GM21737 (cell line): ENCODE data around the gene PRL.

ENCODE experiments used
- ATAC-seq: cut with Tn5 transposase; IDR thresholded peaks from one replicate; pipeline ENCODE4 v1.9.1; 2021; ENCODE audit warnings: mild to moderate bottlenecking, moderate library complexity; ENCODE audit not compliant: unreplicated experiment

PRL gene

DNA sequence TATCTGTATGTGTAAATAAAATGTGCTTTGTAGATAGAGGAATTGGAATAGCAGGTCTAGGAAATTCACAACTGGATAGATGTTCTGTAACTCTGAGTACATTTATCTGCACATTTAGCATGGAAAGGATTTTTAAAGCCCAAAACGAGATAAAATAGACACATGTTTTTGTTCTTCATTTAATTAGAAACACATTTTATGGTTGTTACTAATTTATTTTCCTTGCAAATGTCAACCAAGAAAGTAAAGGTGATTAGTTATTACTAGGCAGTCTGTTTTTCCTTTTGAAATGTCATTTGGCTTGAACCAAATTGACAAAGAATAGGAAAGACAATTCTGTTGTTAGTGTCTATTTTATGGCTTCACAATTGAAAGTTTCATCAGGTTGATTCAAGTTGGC is 769 bp downstream of the PRL start:
- no peak for ATAC-seq

DNA sequence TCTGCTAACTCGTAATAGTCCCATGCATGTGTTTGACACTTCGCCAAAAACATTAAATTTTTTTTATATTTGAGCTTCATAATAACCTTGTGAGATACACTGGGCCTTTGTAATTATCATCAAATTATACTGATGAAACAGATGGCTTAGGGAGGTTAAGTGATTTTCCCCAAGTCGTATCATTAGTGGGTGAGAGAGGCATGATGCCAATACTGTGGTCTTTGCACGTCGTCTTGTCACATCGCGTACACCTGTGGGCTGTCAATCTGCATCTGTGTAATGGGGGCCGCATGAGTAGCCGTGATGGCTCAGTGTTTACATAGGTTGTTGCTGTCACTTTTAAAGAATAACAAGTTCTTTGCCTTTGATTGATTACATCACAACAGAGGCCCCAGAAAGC is 1.7 kb downstream of the PRL start:
- ATAC-seq, result no peak

DNA sequence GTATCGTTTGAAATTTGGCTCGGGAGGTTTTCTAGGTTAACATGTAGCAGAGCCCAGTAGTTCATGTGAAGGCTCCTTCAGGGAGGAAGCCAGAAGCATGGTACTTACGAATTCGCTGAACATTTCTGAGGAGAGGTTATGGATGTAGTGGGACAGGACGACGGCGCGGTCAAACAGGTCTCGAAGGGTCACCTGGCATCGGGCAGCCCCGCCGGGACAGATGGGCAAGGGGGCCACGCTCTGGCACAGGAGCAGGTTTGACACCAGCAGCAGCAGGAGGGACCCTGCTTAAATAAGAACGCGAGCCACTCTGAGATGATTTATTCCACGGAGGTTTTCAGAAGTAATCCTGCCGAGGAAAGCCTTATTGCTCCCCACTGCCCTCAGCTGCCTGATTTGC is 2.5 kb downstream of the PRL start:
- no peak for ATAC-seq

DNA sequence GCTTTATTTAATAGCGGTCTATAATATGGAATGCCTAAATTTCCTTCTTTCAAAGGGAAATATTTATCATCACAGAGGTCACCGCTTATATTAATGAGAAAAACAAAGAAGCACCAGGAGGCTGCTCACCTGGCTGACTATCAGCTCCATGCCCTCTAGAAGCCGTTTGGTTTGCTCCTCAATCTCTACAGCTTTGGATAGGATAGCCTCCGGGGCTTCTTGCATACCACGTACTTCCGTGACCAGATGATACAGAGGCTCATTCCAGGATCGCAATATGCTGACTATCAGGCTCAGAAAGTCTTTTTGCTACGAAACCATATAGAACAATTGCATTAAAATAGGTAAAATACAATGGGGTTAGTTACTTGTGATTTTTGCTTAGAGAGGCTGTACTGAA is 6.8 kb downstream of the PRL start:
- ATAC-seq, result no peak

DNA sequence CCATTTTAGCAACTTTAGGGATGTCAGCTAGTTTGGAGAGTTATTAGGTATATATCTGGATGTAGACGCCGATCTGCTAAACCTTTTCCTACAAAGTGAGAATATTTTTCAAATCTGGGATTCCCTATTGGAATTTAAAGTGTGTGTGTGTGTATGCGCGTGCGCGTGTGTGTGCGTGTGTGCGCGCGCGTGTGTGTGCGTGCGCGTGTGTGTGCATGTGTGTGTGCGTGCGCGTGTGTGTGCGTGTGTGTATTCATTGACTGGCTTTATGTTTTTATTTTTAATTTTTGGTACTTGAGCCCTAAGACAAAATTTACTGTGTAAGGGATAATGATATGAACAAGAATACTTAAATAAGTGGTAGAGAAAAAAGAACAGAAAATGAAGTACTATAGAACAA is 8.1 kb downstream of the PRL start:
- ATAC-seq, result no peak

DNA sequence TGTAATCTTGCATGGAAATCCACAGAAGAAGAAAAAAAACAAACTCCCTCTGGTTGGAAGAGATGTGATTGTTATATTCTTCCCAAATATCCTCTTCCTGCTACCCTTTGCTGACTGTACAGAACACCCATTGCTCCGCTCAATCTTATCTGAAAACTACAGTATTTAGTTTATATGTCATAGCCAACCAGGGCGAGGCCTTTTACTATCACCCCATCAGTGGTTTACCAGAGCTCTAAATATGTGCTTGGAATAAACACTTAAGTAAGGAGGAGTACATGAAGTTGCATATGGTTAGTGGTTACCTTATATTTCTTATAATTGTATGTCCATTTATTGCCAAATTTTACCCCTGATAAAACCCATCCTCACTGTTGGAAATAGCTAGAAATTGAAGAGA is 12.2 kb downstream of the PRL start:
- no peak for ATAC-seq

DNA sequence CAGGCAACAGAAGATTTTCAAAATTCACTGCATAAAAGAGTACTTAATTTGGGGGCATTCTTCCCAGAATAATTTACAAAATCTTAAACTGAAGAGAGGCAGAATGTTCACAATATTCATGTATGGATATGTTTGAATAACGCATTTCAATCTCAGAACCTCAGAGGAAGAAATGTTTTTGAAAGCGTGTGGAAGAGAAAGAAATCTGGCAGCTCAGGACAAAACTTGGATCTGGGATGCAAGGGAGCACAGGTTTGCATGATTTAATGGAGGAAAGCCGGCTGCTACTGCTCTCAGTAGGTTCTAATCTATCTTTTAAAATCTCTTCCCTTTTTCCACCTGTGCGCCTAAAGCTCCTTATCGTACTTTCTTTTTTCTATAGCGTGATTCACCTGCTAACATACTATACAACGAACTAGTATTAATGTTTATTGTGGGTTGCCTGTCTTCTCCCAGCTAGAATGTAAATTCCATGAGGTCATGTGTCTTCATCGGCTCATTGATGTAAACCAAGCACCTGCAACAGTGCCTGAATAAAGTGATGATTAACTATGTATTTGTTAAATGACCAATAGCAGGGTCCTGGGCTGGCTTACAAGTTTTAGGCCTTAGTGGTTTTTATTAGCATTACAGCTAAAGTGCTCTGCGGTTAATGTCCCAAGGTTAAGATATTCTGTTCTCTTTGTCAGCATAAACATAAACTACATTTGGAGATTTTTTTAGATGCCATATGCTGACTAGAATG is 15.3 kb downstream of the PRL start:
- ATAC-seq, result no peak

DNA sequence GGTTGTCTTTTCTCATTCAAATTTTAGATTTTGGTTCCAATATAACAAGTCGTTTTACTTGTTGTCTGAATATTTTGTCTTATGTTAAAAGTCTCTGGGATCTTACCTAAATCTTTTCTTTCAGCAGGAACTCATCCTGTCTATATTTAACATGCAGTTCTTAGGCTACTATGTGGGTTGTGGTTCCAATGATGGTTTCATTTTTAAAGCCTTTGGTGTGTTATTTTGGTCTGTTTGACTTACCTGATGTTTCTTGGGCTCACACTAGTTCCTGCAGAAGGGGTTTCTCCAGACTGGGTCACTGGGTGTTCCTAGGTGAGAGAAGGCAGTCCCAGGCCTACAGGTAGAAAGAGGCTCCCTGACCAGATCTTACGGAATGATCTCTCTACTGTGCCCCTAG is 17.4 kb downstream of the PRL start:
- no peak for ATAC-seq

DNA sequence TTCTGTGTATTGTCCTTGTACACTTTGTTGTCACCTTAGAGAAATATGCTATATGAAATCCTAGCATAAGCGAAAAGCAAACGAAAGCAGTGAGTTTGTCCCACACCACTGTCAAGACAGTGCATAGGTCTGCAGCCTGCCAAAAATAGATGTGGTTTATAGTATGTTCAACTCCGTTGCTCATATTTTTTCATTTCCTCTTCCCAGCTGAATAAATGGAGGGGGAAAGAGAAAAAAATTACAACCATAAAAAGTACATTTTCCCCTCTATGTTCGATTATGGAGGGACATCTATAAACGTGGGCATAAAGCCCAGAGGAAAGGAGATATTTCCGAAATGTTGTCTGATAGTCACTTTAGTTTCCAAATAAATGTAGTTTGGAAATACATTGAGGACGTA is 25.8 kb downstream of the PRL start:
- no peak for ATAC-seq

DNA sequence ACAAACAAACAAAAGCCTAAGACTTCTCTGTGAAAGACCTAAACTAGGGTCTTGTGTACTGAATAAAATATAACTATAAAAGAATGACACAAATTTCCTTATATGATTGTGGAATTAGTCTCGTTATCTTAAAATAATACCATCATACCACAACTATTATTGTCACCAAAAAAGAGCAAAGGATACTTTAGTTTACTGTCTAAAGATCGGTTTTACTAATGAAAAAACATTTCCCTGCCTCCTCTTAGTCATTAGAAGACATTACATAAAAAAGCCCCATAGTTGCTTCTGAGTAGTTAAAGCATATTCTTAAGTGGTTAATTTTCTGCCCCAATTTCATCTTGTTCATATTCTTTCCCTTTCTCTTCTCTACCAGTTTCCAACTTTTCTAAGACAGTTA is 33.1 kb downstream of the PRL start:
- no peak for ATAC-seq

DNA sequence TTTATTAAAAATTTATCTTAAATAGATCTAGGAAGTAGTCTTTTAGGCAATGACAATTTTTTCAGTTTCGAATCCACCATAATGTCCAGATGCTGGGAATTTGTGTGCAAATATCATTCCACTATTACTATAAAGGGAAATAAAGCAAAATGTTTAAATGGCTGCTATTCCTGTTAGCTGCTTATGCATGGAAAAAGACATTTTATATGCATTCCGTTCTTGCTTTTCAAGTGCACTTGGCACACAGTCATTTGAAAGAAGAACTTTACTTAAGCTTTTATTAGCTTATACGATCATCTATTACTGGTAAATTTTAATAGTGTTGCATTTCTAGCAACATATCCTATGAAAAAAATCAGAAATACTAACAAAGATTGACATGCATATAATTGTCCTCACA is 42.0 kb downstream of the PRL start:
- no peak for ATAC-seq

DNA sequence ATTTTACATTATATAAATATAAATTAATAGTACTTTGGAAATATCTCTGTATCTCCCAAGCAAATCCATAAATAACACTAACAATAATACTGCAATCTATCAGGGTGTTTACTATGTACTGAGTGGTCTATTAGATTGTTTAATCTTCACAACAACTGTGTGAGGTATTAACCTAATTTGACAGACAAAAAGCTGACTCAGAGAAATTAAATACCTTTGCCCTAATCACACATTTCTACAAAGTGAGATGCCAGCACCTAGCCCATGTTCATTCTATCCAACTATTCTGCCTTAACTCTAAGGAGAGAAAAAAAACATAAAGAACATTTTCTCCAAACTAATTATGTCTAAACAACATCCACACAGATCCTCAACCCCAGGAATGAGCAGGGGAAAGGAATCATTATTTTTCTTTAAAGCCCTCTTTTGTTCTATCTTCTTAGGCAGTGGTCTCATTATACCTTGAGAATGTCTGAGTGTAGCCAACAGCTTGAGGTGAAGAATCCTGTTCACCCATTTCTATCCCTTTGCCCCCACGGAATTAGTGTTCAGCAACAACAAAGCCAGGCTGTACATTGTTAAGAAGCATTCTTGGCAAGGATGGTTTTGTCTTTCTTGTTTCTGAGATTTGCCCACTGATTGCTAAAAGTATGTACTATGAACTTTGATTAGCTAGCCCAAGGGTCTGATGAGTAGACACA is 42.7 kb downstream of the PRL start:
- no peak for ATAC-seq

DNA sequence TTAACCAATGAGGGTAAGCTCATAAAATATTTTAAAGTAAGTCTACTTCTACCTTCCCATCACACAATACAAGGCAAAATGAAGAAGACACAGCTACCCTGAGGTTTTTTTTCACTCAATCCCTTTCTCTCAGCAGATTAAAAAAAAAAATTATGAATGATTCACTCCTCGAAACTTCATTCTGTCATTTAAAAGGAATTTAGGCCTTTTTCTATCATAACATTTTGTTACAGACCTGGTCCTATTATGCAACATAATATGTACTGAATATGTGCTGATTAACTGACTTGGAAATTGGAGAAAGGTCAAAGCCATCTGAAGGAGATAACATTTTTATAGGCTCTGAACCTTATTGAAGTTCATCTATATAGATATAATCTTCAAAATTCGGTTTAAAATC is 45.5 kb downstream of the PRL start:
- ATAC-seq, result no peak

DNA sequence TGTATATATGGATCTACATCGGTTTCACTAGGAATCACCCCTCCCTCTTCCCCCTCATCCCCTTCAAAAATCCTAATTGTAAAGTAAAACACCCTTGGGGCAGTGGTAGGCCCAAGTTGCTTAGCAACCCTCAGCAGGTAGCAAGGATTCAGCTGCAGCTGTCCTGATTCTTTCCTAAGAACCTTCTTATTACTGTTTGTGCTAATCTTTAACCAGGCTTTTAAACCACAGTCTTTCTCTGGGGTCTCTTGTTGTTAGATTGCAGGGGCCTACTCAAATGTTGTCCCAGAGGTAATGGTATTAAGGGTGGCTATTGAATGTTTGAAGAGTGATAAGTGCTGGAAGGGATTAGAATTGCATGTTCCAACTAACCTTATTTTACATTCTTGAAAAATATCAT is 46.4 kb downstream of the PRL start:
- ATAC-seq, result no peak

DNA sequence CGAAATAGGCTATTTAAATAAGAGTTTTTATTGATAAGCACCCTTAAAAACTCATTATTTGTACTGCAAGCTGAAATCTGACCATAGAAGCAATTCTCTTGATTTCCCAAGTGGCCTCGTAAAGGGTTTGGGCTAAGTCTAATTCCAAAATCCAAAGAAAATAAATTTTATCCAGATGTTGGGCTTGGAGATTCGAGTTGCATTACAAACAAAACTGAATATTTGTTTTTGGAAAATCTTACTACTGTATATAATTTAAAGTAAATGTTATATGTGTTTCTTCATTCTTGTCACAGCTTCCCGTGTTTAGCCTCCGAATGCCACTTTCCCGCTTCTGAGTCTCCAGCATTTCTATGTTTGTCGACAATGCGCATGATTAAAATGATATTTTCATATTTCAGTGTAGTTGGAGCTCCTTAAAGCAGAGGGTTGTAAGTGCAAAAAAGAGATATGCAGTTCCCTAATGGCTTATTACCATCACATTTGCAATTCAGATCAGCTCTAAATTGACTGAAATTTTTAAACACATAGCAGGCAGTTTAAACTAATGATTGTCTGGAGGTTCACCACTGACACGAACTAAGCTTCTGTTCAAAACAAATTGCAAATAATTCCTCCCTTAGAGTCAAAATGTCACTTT is 47.0 kb downstream of the PRL start:
- ATAC-seq, result no peak

DNA sequence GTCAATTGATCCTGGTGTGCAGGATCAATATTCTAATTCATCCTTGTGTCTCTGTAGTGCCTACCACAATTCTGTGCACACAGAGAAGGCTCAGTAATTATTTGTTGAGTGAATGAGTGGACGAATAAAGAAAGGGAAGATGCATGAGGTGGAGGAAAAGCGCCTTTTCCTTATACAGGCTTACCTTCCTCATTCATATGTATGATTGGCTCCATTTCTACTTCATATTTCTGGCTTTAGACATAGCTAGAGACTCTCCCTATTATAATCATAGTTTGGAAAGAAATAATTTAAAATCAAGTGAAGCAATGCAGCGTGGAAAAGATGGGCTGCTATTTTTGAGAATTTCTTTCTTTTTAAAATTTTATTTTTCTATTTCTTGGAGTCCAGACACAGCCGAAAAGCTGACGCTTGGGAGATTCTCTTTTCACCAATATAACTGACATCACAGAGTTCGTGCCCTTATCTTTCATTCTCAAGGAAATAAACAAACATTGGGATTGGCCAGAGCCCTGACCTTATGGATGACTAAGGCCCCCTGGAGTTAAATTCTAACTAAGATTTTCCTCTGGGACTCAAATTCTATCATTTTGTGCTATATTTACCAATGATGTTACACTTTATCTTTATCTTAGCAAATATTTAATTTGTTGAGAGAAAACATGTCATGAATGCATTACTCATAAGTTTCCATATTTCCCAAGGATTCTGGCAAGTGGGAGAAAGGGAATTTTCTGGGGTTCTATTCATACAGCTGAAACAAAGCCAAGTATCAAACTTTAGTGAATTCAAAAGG is 48.1 kb downstream of the PRL start:
- no peak for ATAC-seq

DNA sequence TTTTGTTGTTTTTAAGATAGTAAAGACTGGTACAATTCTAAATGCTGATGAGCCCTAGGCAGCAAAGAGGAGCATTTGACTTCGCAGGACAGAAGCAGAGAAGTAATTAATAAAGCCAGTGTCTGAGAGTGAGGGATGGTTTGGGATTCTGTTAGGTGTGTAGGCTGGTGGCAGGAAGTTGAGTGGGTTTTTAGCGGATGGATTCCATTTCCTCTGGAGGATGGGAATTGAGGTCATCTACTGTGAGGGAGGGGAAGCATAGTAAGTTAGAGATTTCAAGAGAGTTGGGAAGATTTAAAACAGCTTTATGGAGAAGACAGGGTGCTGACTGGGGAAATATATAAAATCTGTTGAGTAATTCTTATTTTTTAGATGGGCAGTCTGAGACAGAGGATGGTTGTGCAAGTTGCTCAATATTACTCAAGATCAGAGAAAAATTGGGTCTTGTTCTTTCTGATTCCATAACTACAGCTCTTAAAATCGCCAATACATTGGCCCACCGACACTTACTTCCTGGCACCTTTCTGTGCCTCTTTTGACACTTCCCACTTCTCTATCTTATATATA is 48.8 kb downstream of the PRL start:
- ATAC-seq, result no peak

DNA sequence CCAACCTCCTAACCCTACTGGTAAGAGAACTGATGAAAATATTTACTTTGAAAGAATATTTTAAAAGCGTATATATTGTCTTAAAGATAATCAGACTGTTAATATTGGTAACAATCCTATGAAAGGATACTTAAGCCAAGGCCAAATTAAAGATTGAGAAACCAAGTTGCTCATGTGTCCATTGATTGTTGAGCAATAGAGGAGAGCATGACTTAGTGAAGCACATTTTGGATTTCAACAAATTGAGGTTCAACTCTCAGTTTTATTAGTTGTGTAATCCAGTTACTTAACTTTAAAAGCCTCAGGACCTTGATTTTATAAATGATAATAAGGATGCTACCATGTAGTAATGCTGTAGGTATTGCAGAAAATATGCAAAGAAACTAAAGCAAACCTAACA is 56.8 kb downstream of the PRL start:
- ATAC-seq, result no peak

DNA sequence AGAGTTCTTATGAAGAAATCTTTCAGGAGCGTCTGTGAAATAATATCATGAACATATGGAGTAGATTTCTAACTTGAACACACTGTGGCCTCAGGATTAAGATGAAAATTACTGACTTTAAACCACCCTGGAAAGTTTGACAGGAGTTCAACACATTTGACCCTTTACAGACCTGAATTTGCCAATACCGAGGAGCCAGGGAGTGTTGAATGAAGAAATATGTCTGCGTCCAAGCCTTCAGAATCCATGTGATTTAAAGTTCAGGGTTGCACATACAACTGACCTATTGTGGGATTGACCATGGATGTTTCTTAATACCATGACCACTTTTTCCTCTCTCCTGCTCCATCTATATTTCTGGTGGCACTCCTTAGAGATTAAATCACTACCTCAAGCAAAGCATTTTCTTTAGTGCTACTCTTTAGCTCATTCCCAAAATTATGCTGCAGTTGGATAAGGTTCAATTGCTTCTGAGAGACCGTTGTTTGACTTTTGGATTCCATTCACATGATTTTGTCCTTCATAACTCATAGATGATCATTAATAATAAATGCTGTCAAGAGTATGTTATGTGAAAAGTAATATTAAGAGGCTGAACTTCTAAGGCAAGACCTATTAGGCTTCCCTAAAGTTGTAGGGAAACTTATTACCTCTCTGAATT is 57.4 kb downstream of the PRL start:
- no peak for ATAC-seq

DNA sequence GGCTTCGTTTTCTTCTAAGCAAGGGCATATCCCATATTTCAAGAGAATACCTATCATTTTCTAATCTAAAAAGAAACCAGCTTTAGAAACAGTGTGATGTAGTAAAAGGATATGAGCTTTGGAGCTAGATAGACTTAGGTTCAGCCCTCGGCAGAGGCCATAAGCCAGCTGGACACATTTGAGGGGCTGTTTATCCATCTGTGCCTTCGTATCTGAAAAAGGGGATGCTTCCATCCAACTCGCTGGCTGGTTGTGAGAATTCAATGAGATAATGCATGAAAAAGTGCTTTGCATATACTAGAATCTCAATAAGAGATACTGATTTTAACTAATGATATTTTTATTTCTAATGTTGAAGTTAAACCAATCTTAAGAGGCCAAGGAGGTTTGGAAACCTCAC is 58.0 kb downstream of the PRL start:
- no peak for ATAC-seq

DNA sequence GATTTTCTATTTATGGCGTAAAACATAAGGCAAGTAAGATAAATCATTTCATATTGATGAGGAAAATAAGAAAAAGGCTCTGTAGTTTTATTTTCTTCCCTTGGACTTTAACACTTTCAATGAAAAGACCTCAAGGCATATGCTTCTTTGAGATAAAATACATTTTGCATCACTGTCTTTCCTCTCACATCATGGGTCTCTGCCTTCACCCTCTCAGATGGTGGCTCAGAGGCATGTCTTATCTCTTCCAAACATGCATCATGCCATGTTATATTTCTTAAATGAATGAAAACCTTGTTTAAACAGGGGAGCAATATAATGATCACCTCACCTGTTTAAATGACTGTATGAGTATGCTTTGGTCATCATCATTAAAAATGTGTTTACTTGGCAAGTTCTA is 59.3 kb downstream of the PRL start:
- ATAC-seq, result no peak
